Suprapubic skin (tissue), 4 donors: ENCODE measurements around the gene SYT11. TPM values are rescaled to one million over a fixed set of nuclear protein-coding genes. Genes with fewer than 3 reads are reported as not detected.

Experiments used
- DNase-seq, 2 donors: peaks; one replicate each; pipeline ENCODE4 v3.0.0-alpha.2; 2019; ENCODE audit warnings: low spot score in 2 of 2
- H3K27ac ChIP-seq: fragments of 200-600 bp; sonication (generic); one replicate; pipeline ENCODE4 v1.5.1; 2019
- H3K27me3 ChIP-seq: fragments of 200-600 bp; sonication (generic); one replicate; pipeline ENCODE4 v1.5.1; 2019
- H3K36me3 ChIP-seq: fragments of 200-600 bp; sonication (generic); one replicate; pipeline ENCODE4 v1.5.1; 2019
- H3K4me1 ChIP-seq: fragments of 200-600 bp; sonication (generic); one replicate; pipeline ENCODE4 v1.5.1; 2019
- H3K4me3 ChIP-seq: fragments of 200-600 bp; sonication (generic); one replicate; pipeline ENCODE4 v1.5.1; 2019; ENCODE audit warnings: mild to moderate bottlenecking
- H3K9me3 ChIP-seq: fragments of 200-600 bp; sonication (generic); one replicate; pipeline ENCODE4 v1.5.1; 2019
- EP300 ChIP-seq: sonication (generic); formaldehyde crosslinking; IDR thresholded peaks from one replicate; pipeline ENCODE4 v1.6.1; 2017; ENCODE audit warnings: antibody characterized with exemption
- POLR2A ChIP-seq, 2 donors: fragments of 450-650 bp; IDR thresholded peaks; one replicate each; pipeline ENCODE4 v1.6.1; 2017; ENCODE audit warnings: antibody characterized with exemption in 2 of 2, mild to moderate bottlenecking in 2 of 2, moderate library complexity in 2 of 2
- POLR2AphosphoS5 ChIP-seq, 3 donors: sonication (generic); formaldehyde crosslinking; IDR thresholded peaks; one replicate each; pipeline ENCODE4 v1.6.1; 2017; ENCODE audit warnings: antibody characterized with exemption in 3 of 3
- WGBS: methylation state at CpG from one replicate; pipeline ENCODE4 v1.1.5; 2018; 5-methylcytosine and 5-hydroxymethylcytosine counted together
- total RNA-seq, 4 donors: library from RNA; depleted of rRNA; stranded (reverse); fragments of >200 nt; gene quantifications; one replicate each; pipeline ENCODE4 v1.1.0, GENCODE V29; 2016
- TF ChIP-seq, protein P1 (sequence below), 2 donors: fragments of 200-600 bp in 1 of 2; fragments of 450-650 bp in 1 of 2; sonication (generic) in 1 of 2; IDR thresholded peaks; one replicate each; pipeline ENCODE4 v1.5.1; 2016 to 2019; ENCODE audit warnings: antibody characterized with exemption in 2 of 2, mild to moderate bottlenecking in 1 of 2, moderate library complexity in 1 of 2

SYT11 gene
- total RNA-seq, 4 donors from 2014 or later, result 2.2 to 3.3 (median 2.7) TPM

DNA sequence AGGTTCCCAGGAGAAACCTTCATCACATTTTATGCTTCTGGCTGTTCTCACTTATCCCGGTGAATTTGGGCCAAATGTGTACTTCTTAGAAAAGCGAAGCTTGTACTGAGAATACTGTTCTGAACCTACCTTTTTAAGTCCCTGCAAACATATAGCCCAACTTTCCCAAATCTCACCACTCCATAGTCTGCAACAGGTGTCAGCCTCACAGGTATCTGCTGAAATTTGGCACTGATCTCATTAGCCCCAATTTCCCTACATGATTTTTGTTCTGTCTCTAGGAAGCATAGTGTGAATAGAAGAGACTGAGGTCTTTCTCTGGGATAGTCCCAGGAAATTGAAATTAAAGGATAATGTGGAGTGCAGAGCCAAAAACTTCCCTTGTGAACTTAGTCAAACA, 40.3 kb downstream of the SYT11 start:
- no peak for TF ChIP-seq EP300
- TF ChIP-seq POLR2AphosphoS5 (IDR thresholded peaks at IDR 0.05), result no peak
- TF ChIP-seq, protein P1, sequence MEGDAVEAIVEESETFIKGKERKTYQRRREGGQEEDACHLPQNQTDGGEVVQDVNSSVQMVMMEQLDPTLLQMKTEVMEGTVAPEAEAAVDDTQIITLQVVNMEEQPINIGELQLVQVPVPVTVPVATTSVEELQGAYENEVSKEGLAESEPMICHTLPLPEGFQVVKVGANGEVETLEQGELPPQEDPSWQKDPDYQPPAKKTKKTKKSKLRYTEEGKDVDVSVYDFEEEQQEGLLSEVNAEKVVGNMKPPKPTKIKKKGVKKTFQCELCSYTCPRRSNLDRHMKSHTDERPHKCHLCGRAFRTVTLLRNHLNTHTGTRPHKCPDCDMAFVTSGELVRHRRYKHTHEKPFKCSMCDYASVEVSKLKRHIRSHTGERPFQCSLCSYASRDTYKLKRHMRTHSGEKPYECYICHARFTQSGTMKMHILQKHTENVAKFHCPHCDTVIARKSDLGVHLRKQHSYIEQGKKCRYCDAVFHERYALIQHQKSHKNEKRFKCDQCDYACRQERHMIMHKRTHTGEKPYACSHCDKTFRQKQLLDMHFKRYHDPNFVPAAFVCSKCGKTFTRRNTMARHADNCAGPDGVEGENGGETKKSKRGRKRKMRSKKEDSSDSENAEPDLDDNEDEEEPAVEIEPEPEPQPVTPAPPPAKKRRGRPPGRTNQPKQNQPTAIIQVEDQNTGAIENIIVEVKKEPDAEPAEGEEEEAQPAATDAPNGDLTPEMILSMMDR (IDR thresholded peaks at IDR 0.05), result no peak
- no peak for TF ChIP-seq POLR2A (IDR thresholded peaks at IDR 0.05)
- WGBS, result 84% methylated on average over 2 of the region's 2 CpGs
- Histone ChIP-seq H3K36me3 (peaks cover 78% of the 10 kb centered on the region), H3K27me3 (no peaks in the 10 kb centered on the region), H3K9me3 (no peaks in the 10 kb centered on the region), H3K4me1 (no peaks in the 10 kb centered on the region), H3K4me3 (no peak overlapping the region), H3K27ac (no peak overlapping the region)
- DNase-seq, result no peak

DNA sequence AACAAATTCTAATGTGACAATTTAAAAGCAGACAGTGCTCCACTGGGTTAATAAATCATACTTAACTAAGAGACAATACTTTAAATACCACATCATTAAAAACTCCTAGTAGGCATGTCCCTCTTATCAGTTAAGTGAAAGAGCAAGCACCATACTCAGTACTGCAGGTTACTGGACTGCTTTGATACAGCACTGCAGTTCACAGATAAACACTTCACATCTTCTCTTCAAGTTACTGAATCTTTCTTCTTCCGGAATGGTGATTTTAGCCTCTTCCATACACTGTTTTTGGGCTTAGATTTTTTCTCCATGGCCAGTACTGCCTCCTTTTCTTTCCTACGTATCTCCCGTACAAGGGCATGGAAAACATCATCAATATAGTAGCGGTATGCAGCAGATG, 40.8 kb downstream of the SYT11 start:
- H3K4me3 ChIP-seq, result no peak overlapping the region
- peaks cover 83% of the 10 kb centered on the region for H3K36me3 ChIP-seq
- H3K27ac ChIP-seq, result no peak overlapping the region
- 85% methylated on average over 4 of the region's 4 CpGs for WGBS
- no peaks in the 10 kb centered on the region for H3K4me1 ChIP-seq
- H3K9me3 ChIP-seq, result no peaks in the 10 kb centered on the region
- H3K27me3 ChIP-seq, result no peaks in the 10 kb centered on the region
- TF ChIP-seq, protein P1 (IDR thresholded peaks at IDR 0.05), result no peak
- TF ChIP-seq POLR2A (IDR thresholded peaks at IDR 0.05) (no peak), EP300 (no peak), POLR2AphosphoS5 (IDR thresholded peaks at IDR 0.05) (no peak)
- DNase-seq, result no peak

DNA sequence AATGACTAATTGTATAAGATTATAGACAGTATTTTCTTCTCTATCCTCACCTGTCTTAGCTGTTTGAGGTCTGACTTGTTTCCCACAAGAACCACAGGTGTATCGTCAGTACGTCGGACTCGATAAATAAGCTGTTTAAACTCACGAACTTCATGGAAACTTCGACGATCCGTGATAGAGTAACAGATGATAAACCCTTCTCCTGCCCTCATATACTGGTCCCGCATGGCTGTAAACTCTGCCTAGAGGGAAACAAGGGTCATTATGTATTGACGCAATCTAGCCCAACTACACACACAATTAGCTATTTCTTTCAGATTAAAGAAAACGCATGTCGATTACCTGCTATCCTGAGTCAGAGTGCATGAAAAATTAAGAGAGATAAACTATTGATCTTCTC, 44.9 kb downstream of the SYT11 start:
- Histone ChIP-seq H3K4me3 (no peak overlapping the region), H3K27me3 (no peaks in the 10 kb centered on the region), H3K4me1 (peaks cover 2% of the 10 kb centered on the region), H3K9me3 (no peaks in the 10 kb centered on the region), H3K27ac (no peak overlapping the region), H3K36me3 (peaks cover 94% of the 10 kb centered on the region)
- 92% methylated on average over 12 of the region's 12 CpGs for WGBS
- TF ChIP-seq POLR2AphosphoS5 (IDR thresholded peaks at IDR 0.05), result no peak
- no peak for DNase-seq

DNA sequence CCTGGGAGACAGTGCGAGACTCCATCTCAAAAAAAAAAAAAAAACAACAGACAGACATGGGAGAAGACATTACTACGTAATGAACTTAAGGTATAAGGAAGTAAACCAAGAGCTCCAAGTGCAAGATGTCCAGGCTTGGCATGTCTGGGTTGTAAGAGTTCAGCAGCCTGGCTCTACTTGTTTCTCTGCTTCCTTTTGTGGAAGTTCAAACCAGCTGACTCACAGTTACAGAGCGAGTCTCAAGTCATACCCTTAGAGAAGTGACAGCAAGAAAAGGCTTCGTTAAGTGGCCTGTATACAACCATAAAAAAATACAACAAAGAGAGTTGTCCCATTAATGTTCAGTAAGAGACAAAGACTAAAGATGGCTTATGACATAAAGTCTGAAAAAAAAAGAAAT, 50.5 kb downstream of the SYT11 start:
- no peak for TF ChIP-seq POLR2A (IDR thresholded peaks at IDR 0.05)
- no peak for TF ChIP-seq POLR2AphosphoS5 (IDR thresholded peaks at IDR 0.05)
- TF ChIP-seq, protein P1 (IDR thresholded peaks at IDR 0.05), result no peak
- no peak for TF ChIP-seq EP300
- H3K4me3 ChIP-seq, result peak overlapping the region; percentile 77
- H3K4me1 ChIP-seq, result peaks cover 22% of the 10 kb centered on the region
- H3K27me3 ChIP-seq, result no peaks in the 10 kb centered on the region
- no peak for DNase-seq
- no peaks in the 10 kb centered on the region for H3K9me3 ChIP-seq
- H3K27ac ChIP-seq, result no peak overlapping the region
- H3K36me3 ChIP-seq, result peaks cover 63% of the 10 kb centered on the region
- 54% methylated on average over 4 of the region's 4 CpGs for WGBS

DNA sequence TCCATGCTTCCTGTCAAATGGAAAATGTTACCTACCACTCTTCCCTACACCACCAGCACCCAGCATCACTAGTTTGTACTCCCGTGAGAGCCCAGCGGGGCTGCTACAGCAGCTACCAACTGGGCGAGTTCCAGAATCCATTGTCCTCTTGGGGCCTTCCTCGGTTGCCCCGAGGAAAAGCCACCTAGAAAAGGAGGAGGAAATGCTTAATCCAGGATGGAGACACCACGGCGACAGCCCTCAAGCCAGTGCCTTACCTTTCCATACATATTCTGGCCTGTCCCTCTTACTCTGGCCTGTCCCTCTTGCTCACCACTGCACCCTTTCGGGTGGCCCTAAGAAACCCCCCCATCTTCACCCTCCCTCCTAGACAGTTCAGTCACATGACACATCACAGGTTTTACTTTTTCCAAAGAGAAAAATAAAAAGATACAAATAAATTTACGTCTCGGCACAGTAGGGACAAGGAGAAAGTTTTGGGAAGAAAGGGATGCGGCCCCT, 51.3 kb downstream of the SYT11 start:
- TF ChIP-seq POLR2AphosphoS5 (IDR thresholded peaks at IDR 0.05) (no peak), EP300 (no peak), POLR2A (IDR thresholded peaks at IDR 0.05) (no peak)
- TF ChIP-seq, protein P1 (IDR thresholded peaks at IDR 0.05), result no peak
- no peaks in the 10 kb centered on the region for H3K27me3 ChIP-seq
- peaks cover 66% of the 10 kb centered on the region for H3K36me3 ChIP-seq
- peak overlapping the region; percentile 77 for H3K4me3 ChIP-seq
- DNase-seq, result peak in 1 of 2 donors; percentile 59
- H3K27ac ChIP-seq, result peak overlapping the region; percentile 93
- peaks cover 22% of the 10 kb centered on the region for H3K4me1 ChIP-seq
- H3K9me3 ChIP-seq, result no peaks in the 10 kb centered on the region
- 3% methylated on average over 11 of the region's 11 CpGs for WGBS
